Common myeloid progenitor, CD34-positive (primary cell): ENCODE results near the gene ZNF438.

Experiments
- CTCF ChIA-PET: fragments of 350-600 bp; sonication (Branson Sonifier 250); formaldehyde crosslinking; loops from one replicate; lab custom pipeline; 2021; ENCODE audit warnings: antibody characterized with exemption; lab: Charles Lee
- POLR2A ChIA-PET: fragments of 350-600 bp; sonication (Branson Sonifier 250); formaldehyde crosslinking; loops from one replicate; lab custom pipeline; 2021; ENCODE audit warnings: antibody characterized with exemption; lab: Charles Lee
- DNase-seq, 3 donors: peaks; one replicate each; pipeline versions ENCODE4 v3.0.0 to v3.0.0-alpha.2; 2013
- H3K27ac ChIP-seq, 2 experiments: 1 replicate in 1 of 2; 2 replicates in 1 of 2; pipeline ENCODE4 v1.7.0; 2013; ENCODE audit warnings: inconsistent platforms in 2 of 2, low read length in 2 of 2, mild to moderate bottlenecking in 2 of 2, low read depth in 1 of 2, moderate library complexity in 1 of 2; ENCODE audit not compliant: severe bottlenecking in 2 of 2, insufficient read depth in 1 of 2, poor library complexity in 1 of 2
- H3K27me3 ChIP-seq, 5 experiments: replicated peaks in 2 of 5; 1 replicate in 3 of 5; 2 replicates in 2 of 5; pipeline versions ENCODE4 v1.6.1 to v1.7.0; 2013; ENCODE audit warnings: low read length in 4 of 5, mild to moderate bottlenecking in 2 of 5, moderate library complexity in 2 of 5, inconsistent platforms in 1 of 5; ENCODE audit not compliant: insufficient read depth in 5 of 5, control insufficient read depth in 4 of 5
- H3K36me3 ChIP-seq, 4 experiments: 1 replicate in 2 of 4; 2 replicates in 2 of 4; pipeline versions ENCODE4 v1.6.1 to v1.7.0; 2013; ENCODE audit warnings: low read length in 3 of 4, control low read depth in 1 of 4, mild to moderate bottlenecking in 1 of 4; ENCODE audit not compliant: control insufficient read depth in 4 of 4, insufficient read depth in 4 of 4
- H3K4me1 ChIP-seq, 4 experiments: 1 replicate in 3 of 4; 2 replicates in 1 of 4; pipeline versions ENCODE4 v1.6.1 to v1.7.1; 2013; ENCODE audit warnings: low read length in 3 of 4, mild to moderate bottlenecking in 3 of 4, control low read depth in 1 of 4, inconsistent platforms in 1 of 4, moderate library complexity in 1 of 4; ENCODE audit not compliant: control insufficient read depth in 4 of 4, insufficient read depth in 4 of 4; ENCODE audit errors: control extremely low read depth in 1 of 4
- H3K4me3 ChIP-seq, 7 experiments: 1 replicate in 4 of 7; 2 replicates in 3 of 7; pipeline versions ENCODE4 v1.5.1 to v1.7.0; 2013; ENCODE audit warnings: mild to moderate bottlenecking in 7 of 7, low read length in 6 of 7, moderate library complexity in 6 of 7, inconsistent platforms in 2 of 7, low read depth in 2 of 7, control low read depth in 1 of 7; ENCODE audit not compliant: insufficient read depth in 4 of 7, control insufficient read depth in 1 of 7; ENCODE audit errors: extremely low read depth in 1 of 7
- H3K9me3 ChIP-seq, 5 experiments: 1 replicate in 4 of 5; 2 replicates in 1 of 5; pipeline versions ENCODE4 v1.6.1 to v1.7.1; 2013; ENCODE audit warnings: low read length in 4 of 5, mild to moderate bottlenecking in 2 of 5, inconsistent platforms in 1 of 5, low read depth in 1 of 5, moderate library complexity in 1 of 5; ENCODE audit not compliant: control insufficient read depth in 4 of 5, insufficient read depth in 2 of 5; ENCODE audit errors: control extremely low read depth in 1 of 5
- WGBS: methylation state at CpG from one replicate; pipeline ENCODE4 v1.1.5; 2013; ENCODE audit not compliant: insufficient coverage; 5-methylcytosine and 5-hydroxymethylcytosine counted together

The ZNF438 gene

DNA sequence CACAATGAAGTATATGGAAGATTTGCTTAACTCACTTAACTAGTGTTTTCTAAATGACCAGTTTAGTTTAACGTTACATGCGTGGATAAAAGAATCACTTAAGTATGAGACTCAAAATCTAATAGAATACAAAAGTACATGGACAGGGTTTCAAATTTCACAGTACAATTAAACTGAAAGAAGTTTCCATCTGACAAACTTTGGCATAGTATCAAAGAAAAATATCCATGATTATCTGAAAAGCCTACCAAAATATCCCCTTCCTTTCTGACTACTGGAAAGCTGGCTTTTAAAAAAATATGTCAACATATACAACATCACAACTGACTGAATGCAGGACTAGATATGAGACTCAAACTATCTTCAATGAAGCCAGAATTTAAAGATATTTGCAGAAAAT lies 164.8 kb downstream of the ZNF438 start:
- H3K4me3 ChIP-seq: no peak overlapping the region
- ChIA-PET POLR2A (no interaction called here), CTCF (no interaction called here)
- peaks cover 0 to 8% (median under 1%) of the 10 kb centered on the region in 4 experiments for H3K4me1 ChIP-seq
- no peak overlapping the region for H3K27ac ChIP-seq
- H3K27me3 ChIP-seq: no peaks in the 10 kb centered on the region
- 100% methylated on average over 2 of the region's 2 CpGs for WGBS
- no peaks in the 10 kb centered on the region for H3K36me3 ChIP-seq
- no peak for DNase-seq
- no peaks in the 10 kb centered on the region for H3K9me3 ChIP-seq

DNA sequence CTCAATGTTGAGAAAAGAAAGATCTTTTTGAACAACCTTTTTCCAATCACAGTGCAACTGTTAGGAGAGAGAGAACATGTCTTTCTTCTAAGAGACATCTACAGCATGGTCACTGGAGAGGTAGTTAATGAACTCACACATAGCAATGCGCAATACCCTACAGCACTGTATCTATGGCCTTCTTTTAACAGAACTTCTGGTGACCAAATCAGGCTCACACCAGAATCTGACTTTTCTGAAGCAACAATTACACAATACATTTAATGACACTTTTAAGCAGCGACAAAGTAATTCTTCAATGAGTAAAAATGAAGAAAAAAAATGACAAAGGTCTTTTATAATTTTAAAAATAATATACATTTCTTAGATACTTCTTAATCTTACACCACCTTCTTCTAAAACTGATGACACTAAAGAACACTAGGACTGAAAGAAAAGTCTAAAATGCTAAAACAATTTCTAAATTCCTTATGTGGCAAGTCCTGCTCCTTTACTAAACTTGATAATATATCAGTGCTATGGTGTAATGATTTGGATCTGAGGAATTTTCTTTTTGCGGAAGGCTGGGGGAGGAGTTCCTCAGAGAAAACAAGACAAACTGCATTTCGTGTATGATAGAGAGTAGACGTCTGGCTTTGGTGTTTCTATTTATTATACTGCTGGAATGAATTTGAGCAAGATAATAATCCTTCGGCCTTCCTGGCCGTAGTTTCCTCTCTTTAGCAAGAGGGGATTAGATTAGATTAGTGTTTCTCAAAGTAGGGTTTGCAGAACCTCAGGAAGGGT lies 166.3 kb downstream of the ZNF438 start:
- Histone ChIP-seq H3K4me1 (peaks cover 0 to 23% (median 3%) of the 10 kb centered on the region in 4 experiments), H3K27me3 (no peaks in the 10 kb centered on the region), H3K9me3 (no peaks in the 10 kb centered on the region), H3K27ac (no peak overlapping the region), H3K36me3 (no peaks in the 10 kb centered on the region), H3K4me3 (no peak overlapping the region)
- ChIA-PET CTCF (no interaction called here), POLR2A (no interaction called here)
- no peak for DNase-seq
- WGBS: 72% methylated on average over 3 of the region's 7 CpGs

DNA sequence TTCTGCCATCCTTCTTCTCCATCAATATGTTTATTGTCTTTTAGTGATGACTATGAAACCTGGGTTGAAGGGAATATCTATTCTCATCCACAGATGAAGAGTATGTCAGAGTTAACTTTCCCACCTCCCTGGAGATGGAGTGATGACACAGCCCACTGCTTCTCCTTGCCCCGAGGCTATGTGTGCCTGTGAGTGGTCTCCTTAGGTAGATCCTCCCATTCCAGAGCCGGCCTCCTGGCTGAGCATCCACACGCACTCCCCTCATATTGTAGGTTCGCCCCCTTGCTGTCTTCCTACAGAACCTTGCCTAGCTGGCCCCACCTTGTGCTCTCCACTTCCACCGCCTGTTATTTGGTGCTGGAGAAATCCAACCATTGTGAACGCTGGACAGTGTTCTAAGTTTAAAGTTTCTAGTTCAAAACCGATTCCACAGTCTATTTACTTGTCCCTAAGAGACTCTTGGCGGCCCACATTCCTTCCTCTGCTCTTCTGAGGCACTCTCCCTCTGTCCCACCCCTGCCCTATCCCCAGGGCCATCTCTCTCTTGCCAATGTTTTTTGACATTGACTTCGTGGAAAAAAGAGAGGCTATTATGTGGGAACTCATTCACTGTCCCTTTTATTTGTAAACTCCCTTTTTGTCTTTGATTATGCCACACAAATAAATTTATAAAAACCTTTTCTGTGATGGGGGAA lies 168.0 kb downstream of the ZNF438 start:
- CTCF ChIA-PET: no interaction called here
- Histone ChIP-seq H3K4me1 (peaks cover 0 to 24% (median 3%) of the 10 kb centered on the region in 4 experiments), H3K4me3 (no peak overlapping the region), H3K9me3 (no peaks in the 10 kb centered on the region), H3K27me3 (no peaks in the 10 kb centered on the region), H3K36me3 (no peaks in the 10 kb centered on the region), H3K27ac (no peak overlapping the region)
- 98% methylated on average over 5 of the region's 9 CpGs for WGBS
- DNase-seq: no peak
- POLR2A ChIA-PET: no interaction called here

DNA sequence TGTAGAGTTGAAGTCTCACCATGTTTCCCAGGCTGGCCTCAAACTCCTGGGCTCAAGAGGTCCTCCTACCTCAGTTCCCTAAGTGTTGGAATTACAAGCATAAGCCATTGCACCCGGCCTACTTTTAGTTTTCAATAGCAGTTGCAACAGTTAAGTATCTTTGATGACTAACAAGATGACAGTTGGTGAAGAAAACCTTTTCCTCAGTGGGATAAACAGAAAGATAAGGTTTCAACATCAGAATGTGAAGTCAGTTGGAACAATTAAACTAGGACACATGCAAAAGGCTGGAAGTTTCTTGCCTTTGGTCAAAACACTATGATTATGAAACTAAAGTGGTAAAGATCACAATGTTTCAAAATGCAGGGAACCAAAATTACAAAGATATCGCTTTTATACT lies 169.2 kb downstream of the ZNF438 start:
- CTCF ChIA-PET: interaction anchor here (0.9 kb wide), 1 partner anchor 9 kb away, joined by 3 read pairs; no protein-coding TSS in a partner anchor
- H3K4me3 ChIP-seq: no peak overlapping the region
- H3K4me1 ChIP-seq: peaks cover 0 to 24% (median 3%) of the 10 kb centered on the region in 4 experiments
- WGBS: 100% methylated on average over 1 of the region's 2 CpGs
- peak in 1 of 3 donors; percentile 6 for DNase-seq
- no peaks in the 10 kb centered on the region for H3K9me3 ChIP-seq
- H3K36me3 ChIP-seq: no peaks in the 10 kb centered on the region
- POLR2A ChIA-PET: no interaction called here
- H3K27me3 ChIP-seq: no peaks in the 10 kb centered on the region
- H3K27ac ChIP-seq: no peak overlapping the region

DNA sequence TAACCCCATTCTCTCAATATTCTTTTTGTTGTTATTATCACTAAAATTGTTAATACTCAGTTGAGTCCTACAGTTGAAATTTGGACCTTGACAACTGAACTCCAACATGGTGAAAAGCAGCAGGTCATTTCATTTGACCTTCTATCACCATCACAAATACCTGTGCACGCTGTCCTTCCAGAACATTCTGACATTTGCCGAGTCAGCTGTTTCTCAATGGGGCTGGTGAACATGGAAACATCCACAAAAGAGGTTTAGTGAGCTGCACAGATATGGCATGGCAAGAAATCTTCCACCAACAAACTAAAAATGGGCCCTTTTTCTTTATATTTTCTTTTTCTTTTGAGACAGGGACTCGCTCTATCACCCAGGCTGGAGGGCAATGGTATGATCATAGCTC lies 169.7 kb downstream of the ZNF438 start:
- DNase-seq: no peak
- WGBS: 93% methylated on average over 2 of the region's 3 CpGs
- no peak overlapping the region for H3K4me3 ChIP-seq
- peaks cover 0 to 24% (median 3%) of the 10 kb centered on the region in 4 experiments for H3K4me1 ChIP-seq
- no peaks in the 10 kb centered on the region for H3K9me3 ChIP-seq
- H3K36me3 ChIP-seq: no peaks in the 10 kb centered on the region
- ChIA-PET POLR2A (no interaction called here), CTCF (interaction anchor here (0.9 to 1.0 kb wide), 2 partner anchors 9 to 16 kb away, joined by 3 read pairs; no protein-coding TSS in a partner anchor)
- H3K27me3 ChIP-seq: no peaks in the 10 kb centered on the region
- H3K27ac ChIP-seq: no peak overlapping the region

DNA sequence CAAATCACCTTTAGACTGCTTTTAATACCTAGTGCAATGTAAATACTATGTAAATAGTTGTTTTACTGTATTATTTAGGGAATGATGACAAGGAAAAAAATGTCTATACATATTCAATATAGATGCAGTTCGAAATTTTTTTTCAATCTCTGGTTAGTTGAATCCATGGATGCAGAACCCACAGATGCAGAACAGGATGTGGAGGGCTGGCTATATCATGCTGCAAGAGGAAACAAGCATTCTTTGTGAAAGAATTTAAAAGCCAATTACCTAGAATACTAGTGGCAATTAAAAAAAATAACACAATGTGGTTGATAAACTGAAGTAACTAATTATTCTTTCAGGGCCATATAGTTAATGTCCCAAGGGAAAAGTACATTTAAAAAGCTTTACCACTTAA lies 170.4 kb downstream of the ZNF438 start:
- no peaks in the 10 kb centered on the region for H3K36me3 ChIP-seq
- H3K27ac ChIP-seq: no peak overlapping the region
- no peaks in the 10 kb centered on the region for H3K9me3 ChIP-seq
- DNase-seq: peak in 2 of 3 donors; percentile 19 to 34
- ChIA-PET CTCF (interaction anchor here (1.0 to 1.4 kb wide), 2 partner anchors 14 to 17 kb away, joined by 3 read pairs; no protein-coding TSS in a partner anchor), POLR2A (no interaction called here)
- H3K27me3 ChIP-seq: no peaks in the 10 kb centered on the region
- WGBS: no CpG with 5 or more reads among the region's 1 CpG
- H3K4me1 ChIP-seq: peaks cover 0 to 24% (median 3%) of the 10 kb centered on the region in 4 experiments
- H3K4me3 ChIP-seq: no peak overlapping the region

DNA sequence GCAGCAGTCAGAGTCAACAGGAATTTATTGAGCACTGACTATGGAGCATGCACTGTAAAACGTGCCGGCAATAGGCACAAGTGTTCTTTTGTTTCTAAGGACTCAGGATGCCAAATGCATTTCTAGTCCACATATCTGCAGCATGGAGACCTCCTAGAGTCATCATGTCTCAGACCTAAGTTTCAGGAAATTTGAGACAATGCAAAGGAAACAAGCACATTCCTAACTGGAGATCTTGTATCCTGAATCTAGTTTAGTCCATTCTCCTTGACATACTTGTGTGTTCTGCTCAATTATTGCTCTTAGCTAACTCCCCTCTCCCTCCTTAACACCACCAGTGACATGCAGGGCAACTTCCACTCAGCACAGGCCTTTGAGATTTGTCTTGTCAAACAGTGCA lies 173.2 kb downstream of the ZNF438 start:
- no peak overlapping the region for H3K4me3 ChIP-seq
- ChIA-PET CTCF (no interaction called here), POLR2A (no interaction called here)
- H3K27me3 ChIP-seq: no peaks in the 10 kb centered on the region
- peaks cover 0 to 24% (median 2%) of the 10 kb centered on the region in 4 experiments for H3K4me1 ChIP-seq
- WGBS: 100% methylated on average over 2 of the region's 2 CpGs
- no peak overlapping the region for H3K27ac ChIP-seq
- no peak for DNase-seq
- H3K36me3 ChIP-seq: no peaks in the 10 kb centered on the region
- H3K9me3 ChIP-seq: no peaks in the 10 kb centered on the region
